ENCODE data around the gene SEPTIN1. TPM values are rescaled to one million over a fixed set of nuclear protein-coding genes. Genes with fewer than 3 reads are reported as not detected.
A peak's percentile ranks its signal among the peaks of the same experiment; 100 is the strongest.

Gene SEPTIN1
- total RNA-seq, 1 donor from 2014 or later, result 0.38 TPM

DNA sequence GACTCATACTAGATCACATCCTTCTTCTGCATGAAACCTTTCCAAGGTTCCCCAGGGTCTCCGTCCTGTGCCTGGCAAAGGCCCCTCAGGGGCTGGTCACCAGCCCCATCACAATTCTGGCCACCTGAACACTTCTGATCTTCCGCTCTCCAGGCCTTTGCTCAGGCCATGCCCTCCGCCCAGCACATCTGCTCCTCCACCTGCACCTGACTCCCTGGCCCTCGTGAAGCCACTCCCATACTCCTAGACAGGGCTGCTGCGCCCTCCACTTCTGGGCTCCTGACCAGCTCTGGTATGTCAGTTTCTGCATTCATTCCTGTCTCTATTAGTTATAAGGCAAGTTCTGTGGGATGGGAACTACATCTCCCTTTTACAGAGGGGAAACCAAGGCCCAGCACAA is 9.6 kb downstream of the SEPTIN1 start:
- no peaks in the 10 kb centered on the region for H3K27me3 ChIP-seq (ENCODE audit: control insufficient read depth, insufficient read depth, low read length)
- no peak for DNase-seq (ENCODE audit: low read depth)
- no peaks in the 10 kb centered on the region for H3K36me3 ChIP-seq (ENCODE audit: control insufficient read depth, insufficient read depth, low read length)
- TF ChIP-seq, protein P1, sequence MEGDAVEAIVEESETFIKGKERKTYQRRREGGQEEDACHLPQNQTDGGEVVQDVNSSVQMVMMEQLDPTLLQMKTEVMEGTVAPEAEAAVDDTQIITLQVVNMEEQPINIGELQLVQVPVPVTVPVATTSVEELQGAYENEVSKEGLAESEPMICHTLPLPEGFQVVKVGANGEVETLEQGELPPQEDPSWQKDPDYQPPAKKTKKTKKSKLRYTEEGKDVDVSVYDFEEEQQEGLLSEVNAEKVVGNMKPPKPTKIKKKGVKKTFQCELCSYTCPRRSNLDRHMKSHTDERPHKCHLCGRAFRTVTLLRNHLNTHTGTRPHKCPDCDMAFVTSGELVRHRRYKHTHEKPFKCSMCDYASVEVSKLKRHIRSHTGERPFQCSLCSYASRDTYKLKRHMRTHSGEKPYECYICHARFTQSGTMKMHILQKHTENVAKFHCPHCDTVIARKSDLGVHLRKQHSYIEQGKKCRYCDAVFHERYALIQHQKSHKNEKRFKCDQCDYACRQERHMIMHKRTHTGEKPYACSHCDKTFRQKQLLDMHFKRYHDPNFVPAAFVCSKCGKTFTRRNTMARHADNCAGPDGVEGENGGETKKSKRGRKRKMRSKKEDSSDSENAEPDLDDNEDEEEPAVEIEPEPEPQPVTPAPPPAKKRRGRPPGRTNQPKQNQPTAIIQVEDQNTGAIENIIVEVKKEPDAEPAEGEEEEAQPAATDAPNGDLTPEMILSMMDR (IDR thresholded peaks at IDR 0.05; ENCODE audit: insufficient read depth, low read length, poor library complexity, severe bottlenecking), result no peak
- no peak overlapping the region for H3K4me3 ChIP-seq (ENCODE audit: low read depth, low read length)

DNA sequence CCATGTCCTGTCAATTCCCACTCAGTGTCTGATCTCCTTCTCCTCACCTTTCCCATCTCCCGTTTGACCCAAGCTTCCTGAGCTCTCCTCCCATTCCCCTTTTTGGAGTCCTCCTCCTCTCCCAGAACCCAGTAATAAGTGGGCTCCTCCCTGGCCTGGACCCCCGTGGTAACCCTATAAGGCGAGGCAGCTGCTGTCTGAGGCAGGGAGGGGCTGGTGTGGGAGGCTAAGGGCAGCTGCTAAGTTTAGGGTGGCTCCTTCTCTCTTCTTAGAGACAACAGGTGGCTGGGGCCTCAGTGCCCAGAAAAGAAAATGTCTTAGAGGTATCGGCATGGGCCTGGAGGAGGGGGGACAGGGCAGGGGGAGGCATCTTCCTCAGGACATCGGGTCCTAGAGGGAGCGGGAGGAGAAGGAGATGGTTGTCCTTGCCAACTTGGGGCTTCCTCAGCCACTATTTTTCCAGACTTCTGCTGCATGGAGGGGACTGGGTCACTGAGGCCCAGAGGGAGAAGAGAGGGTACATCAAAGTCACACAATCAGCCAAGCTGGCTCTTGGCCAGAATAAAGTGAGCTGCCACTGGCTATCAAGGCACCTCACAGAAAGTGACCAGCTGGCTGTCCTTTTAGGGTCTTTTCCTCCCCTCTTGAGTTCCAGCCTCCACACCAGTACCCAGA is 10.2 kb downstream of the SEPTIN1 start:
- no peak for DNase-seq (ENCODE audit: low read depth)
- TF ChIP-seq, protein P1 (IDR thresholded peaks at IDR 0.05; ENCODE audit: insufficient read depth, low read length, poor library complexity, severe bottlenecking), result no peak
- Histone ChIP-seq H3K36me3 (ENCODE audit: control insufficient read depth, insufficient read depth, low read length) (no peaks in the 10 kb centered on the region), H3K27me3 (ENCODE audit: control insufficient read depth, insufficient read depth, low read length) (no peaks in the 10 kb centered on the region), H3K4me3 (ENCODE audit: low read depth, low read length) (no peak overlapping the region)

- Histone ChIP-seq H3K27me3 (ENCODE audit: control insufficient read depth, insufficient read depth, low read length) (no peaks in the 10 kb centered on the region), H3K36me3 (ENCODE audit: control insufficient read depth, insufficient read depth, low read length) (no peaks in the 10 kb centered on the region), H3K4me3 (ENCODE audit: low read depth, low read length) (peak overlapping the region; percentile 45)
- TF ChIP-seq, protein P1 (IDR thresholded peaks at IDR 0.05; ENCODE audit: insufficient read depth, low read length, poor library complexity, severe bottlenecking), result no peak
- DNase-seq (ENCODE audit: low read depth), result no peak
Observed at GRCh38 chr16:30371248-30371816, 11.0 kb downstream of the SEPTIN1 start.

DNA sequence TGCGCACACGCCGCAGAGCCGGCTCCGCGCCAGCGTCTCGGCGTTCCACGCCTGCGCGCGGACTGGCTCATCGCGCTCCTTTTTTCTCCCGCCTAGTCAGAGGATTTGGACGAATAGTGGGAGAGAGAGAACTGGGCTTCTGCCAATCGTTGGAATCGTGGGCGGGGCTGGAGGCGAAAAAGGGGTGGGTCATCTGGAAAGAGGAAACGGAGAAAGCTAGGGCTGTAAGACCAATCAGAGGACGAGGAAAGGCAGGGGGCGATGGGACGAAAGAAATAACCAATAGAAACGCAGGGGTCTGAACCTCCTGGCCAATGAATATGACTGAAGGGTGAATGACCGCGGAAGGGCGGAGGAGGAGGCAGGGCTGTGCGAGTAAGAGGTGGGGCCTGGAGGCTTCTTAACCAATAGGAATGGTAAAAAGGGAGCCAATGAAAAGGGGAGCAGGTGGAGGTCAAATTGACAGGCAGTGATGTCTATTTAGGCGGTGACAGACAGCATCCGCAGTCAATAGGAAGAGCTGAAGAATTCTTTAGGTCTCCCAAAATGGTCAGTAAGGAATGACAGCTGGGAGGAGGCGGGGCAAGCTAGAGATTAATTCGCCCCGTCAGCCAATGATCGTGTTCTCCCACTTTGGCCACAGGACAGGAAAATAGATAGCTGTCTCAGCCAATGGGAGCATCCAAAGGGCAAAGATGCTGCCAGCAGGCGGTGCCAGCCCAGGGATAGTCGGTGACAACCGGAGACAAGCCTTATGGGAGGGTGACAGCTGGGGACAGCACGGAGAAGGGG is 11.7 kb downstream of the SEPTIN1 start, which contains the start of gene TBC1D10B:
TSS of gene TBC1D10B (minus strand) at position 39 of the 792 bp plus-strand sequence. CDS start 311 bp downstream, outside the sequence.
- peak; percentile 100 for DNase-seq (ENCODE audit: low read depth)
- TF ChIP-seq, protein P1 (IDR thresholded peaks at IDR 0.05; ENCODE audit: insufficient read depth, low read length, poor library complexity, severe bottlenecking), result peak; percentile 27
- Histone ChIP-seq H3K27me3 (ENCODE audit: control insufficient read depth, insufficient read depth, low read length) (no peaks in the 10 kb centered on the region), H3K4me3 (ENCODE audit: low read depth, low read length) (peak within 1 kb of the TSS; percentile 78), H3K36me3 (ENCODE audit: control insufficient read depth, insufficient read depth, low read length) (no peaks in the 10 kb centered on the region)

DNA sequence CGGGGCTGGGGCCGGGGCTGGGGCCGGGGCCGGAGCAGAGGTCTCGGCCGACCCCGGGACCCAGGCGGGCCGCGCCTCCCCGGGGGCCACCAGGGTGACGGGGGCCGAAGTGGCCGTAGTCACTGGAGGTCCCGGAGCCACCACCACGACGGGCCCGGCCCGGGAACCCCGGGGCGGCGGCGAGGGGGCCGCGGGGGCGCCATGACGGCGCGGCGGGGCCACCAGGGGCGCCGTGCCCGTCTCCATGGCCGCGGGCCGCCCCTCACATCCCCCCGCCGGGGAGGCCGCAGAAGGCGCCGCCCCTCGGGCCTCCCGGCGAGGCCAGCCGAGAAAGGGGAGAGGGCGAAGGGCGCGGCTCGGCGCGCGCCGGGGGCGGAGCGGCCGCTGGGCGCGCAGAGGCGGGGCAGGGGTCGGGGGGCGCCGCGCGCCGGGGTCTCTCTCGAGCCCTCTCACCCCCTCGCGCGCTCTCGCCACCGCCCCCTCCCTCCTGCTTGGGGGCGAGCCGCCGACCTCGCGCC is 12.4 kb downstream of the SEPTIN1 start:
- H3K4me3 ChIP-seq (ENCODE audit: low read depth, low read length), result peak overlapping the region; percentile 78
- DNase-seq (ENCODE audit: low read depth), result no peak
- TF ChIP-seq, protein P1 (IDR thresholded peaks at IDR 0.05; ENCODE audit: insufficient read depth, low read length, poor library complexity, severe bottlenecking), result no peak
- H3K36me3 ChIP-seq (ENCODE audit: control insufficient read depth, insufficient read depth, low read length), result no peaks in the 10 kb centered on the region
- H3K27me3 ChIP-seq (ENCODE audit: control insufficient read depth, insufficient read depth, low read length), result no peaks in the 10 kb centered on the region
